Measurements from ENCODE around the gene LRRC53.

DNA sequence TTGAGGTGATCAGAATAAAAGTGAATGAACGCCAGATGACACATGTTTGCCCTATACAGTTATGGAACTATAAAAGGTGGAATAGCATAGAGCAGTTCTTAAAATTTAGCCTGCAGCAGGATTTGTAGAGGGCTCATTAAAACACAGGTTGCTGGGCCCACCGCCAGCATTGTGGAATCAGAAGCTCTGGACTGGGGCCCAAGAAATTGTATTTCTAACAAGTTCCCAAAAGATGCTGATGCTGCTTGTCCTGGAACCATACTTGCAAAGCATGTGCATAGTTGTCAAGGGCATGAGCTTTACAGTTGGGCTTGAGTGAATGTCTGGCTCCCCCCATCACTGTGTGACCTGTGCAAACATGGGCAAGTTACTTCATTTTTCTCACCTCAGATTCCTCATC, 37.5 kb upstream of the LRRC53 start:
- no peak for TF ChIP-seq EZH2 (IDR thresholded peaks at IDR 0.05; ENCODE audit: borderline replicate concordance, insufficient read depth, low read depth, low read length, poor library complexity, severe bottlenecking)
- no peak for TF ChIP-seq CTCF (IDR thresholded peaks at IDR 0.05)
